T-helper 22 cell (primary cell): Measurements from ENCODE around the gene FRMD4A.
"Not testable (repeated sequence)": the region's sequence is repeated elsewhere in the genome, so short reads cannot be mapped to it uniquely, and the experiment has no call there.

ENCODE experiments used
- DNase-seq: peaks from one replicate; pipeline ENCODE4 v3.0.0-alpha.2; 2020; ENCODE audit warnings: low read depth

The FRMD4A gene

GRCh38 chr10:14099885-14100284 lies 230.8 kb downstream of the FRMD4A start:
- DNase-seq = no peak

GRCh38 chr10:14093730-14094484 lies 236.8 kb downstream of the FRMD4A start:
- no peak for DNase-seq

- DNase-seq = no peak
Measured at GRCh38 chr10:14092799-14093198, 237.9 kb downstream of the FRMD4A start.

- DNase-seq = no peak
Measured at GRCh38 chr10:14089556-14090292, 241.0 kb downstream of the FRMD4A start.

- no peak for DNase-seq
Measured at GRCh38 chr10:14087566-14087965, 243.2 kb downstream of the FRMD4A start.

GRCh38 chr10:14086596-14086995 lies 244.1 kb downstream of the FRMD4A start:
- DNase-seq = no peak

- no peak for DNase-seq
Measured at GRCh38 chr10:14084875-14085274, 245.8 kb downstream of the FRMD4A start.

GRCh38 chr10:14080795-14081194 lies 249.9 kb downstream of the FRMD4A start:
- DNase-seq = no peak

- no peak for DNase-seq
Measured at GRCh38 chr10:14077430-14077829, 253.3 kb downstream of the FRMD4A start.

- DNase-seq = no peak
Measured at GRCh38 chr10:14074062-14074884, 256.5 kb downstream of the FRMD4A start.

- DNase-seq = no peak
Measured at GRCh38 chr10:14072541-14072940, 258.2 kb downstream of the FRMD4A start.

GRCh38 chr10:14071956-14072355 lies 258.8 kb downstream of the FRMD4A start:
- DNase-seq = no peak

- DNase-seq = no peak
Measured at GRCh38 chr10:14068601-14069250, 262.0 kb downstream of the FRMD4A start.

- not testable (repeated sequence) for DNase-seq
Measured at GRCh38 chr10:14067638-14068037, 263.1 kb downstream of the FRMD4A start.

- DNase-seq = no peak
Measured at GRCh38 chr10:14066106-14066505, 264.6 kb downstream of the FRMD4A start.

- DNase-seq = no peak
Measured at GRCh38 chr10:14063531-14064285, 267.0 kb downstream of the FRMD4A start.

- DNase-seq = no peak
Measured at GRCh38 chr10:14062528-14063260, 268.0 kb downstream of the FRMD4A start.

GRCh38 chr10:14060320-14061070 lies 270.2 kb downstream of the FRMD4A start:
- DNase-seq = no peak

GRCh38 chr10:14056610-14057332 lies 274.0 kb downstream of the FRMD4A start:
- DNase-seq = no peak
